HEK293T (cell line): Measurements from ENCODE around the gene ARHGAP32.

Source experiments
- ARNT ChIP-seq: fragments of 450-650 bp; IDR thresholded peaks from 2 replicates; pipeline ENCODE4 v1.6.1; 2017; ENCODE audit warnings: mild to moderate bottlenecking
- BHLHE40 ChIP-seq: fragments of 450-650 bp; IDR thresholded peaks from 2 replicates; pipeline ENCODE4 v1.6.1; 2016; ENCODE audit warnings: mild to moderate bottlenecking, moderate library complexity, borderline replicate concordance
- ELF4 ChIP-seq: fragments of 450-650 bp; IDR thresholded peaks from 2 replicates; pipeline ENCODE4 v1.6.1; 2017; ENCODE audit warnings: antibody characterized with exemption
- FOXK2 ChIP-seq: fragments of 450-650 bp; IDR thresholded peaks from 2 replicates; pipeline ENCODE4 v1.6.1; 2016; ENCODE audit warnings: mild to moderate bottlenecking
- FOXM1 ChIP-seq: fragments of 450-650 bp; IDR thresholded peaks from 2 replicates; pipeline ENCODE4 v1.6.1; 2017; ENCODE audit warnings: mild to moderate bottlenecking, borderline replicate concordance
- L3MBTL2 ChIP-seq: fragments of 450-650 bp; conservative IDR thresholded peaks from 2 replicates; pipeline ENCODE4 v1.6.1; 2016; ENCODE audit warnings: mild to moderate bottlenecking
- NFRKB ChIP-seq: fragments of 450-650 bp; IDR thresholded peaks from 2 replicates; pipeline ENCODE4 v1.6.1; 2016; ENCODE audit warnings: mild to moderate bottlenecking, moderate library complexity
- PKNOX1 ChIP-seq: fragments of 450-650 bp; IDR thresholded peaks from 2 replicates; pipeline ENCODE4 v1.6.1; 2016
- SP1 ChIP-seq: fragments of 450-650 bp; IDR thresholded peaks from 2 replicates; pipeline ENCODE4 v1.6.1; 2017
- TARDBP ChIP-seq: fragments of 450-650 bp; IDR thresholded peaks from 2 replicates; pipeline ENCODE4 v1.6.1; 2016
- ZNF384 ChIP-seq: fragments of 450-650 bp; IDR thresholded peaks from 2 replicates; pipeline ENCODE4 v1.6.1; 2016

- TF ChIP-seq PKNOX1 (no peak), ELF4 (no peak), ARNT (no peak), ZNF384 (no peak), L3MBTL2 (no peak), NFRKB (no peak), FOXM1 (no peak), BHLHE40 (no peak), SP1 (no peak), FOXK2 (no peak), TARDBP (no peak)
Observed at GRCh38 chr11:129143335-129143734, 48.8 kb downstream of the ARHGAP32 start.
